ENCODE measurements around the gene POU2F1.

Gene POU2F1

GRCh38 chr1:167476061-167476460 is 255.4 kb downstream of the POU2F1 start:
- H3F3A ChIP-seq (ENCODE audit: insufficient read depth, low read length) = no peaks in the 10 kb centered on the region
- no peak overlapping the region for H3K27ac ChIP-seq (ENCODE audit: low read length)
- no peak overlapping the region for H3K4me3 ChIP-seq (ENCODE audit: low read length)
- H3K9me2 ChIP-seq (replicated peaks; ENCODE audit: insufficient read depth, low read length) = no peaks in the 10 kb centered on the region
- no peak overlapping the region for H3K9ac ChIP-seq (ENCODE audit: low read length)
- H2AFZ ChIP-seq (ENCODE audit: low read length) = no peak overlapping the region
- no peak for TF ChIP-seq CTCF (IDR thresholded peaks at IDR 0.05; ENCODE audit: low read length)
- no peak for TF ChIP-seq EZH2 (optimal IDR thresholded peaks at IDR 0.05; ENCODE audit: low read depth, low read length)
- no peak for DNase-seq
- H3K27me3 ChIP-seq (replicated peaks; ENCODE audit: insufficient read depth, low read length) = no peaks in the 10 kb centered on the region
- H3K9me3 ChIP-seq (replicated peaks; ENCODE audit: insufficient read depth, low read length) = no peaks in the 10 kb centered on the region
- H3K36me3 ChIP-seq (replicated peaks; ENCODE audit: insufficient read depth, low read length) = no peaks in the 10 kb centered on the region
- no peaks in the 10 kb centered on the region for H4K20me1 ChIP-seq (ENCODE audit: insufficient read depth, low read length)
- no peaks in the 10 kb centered on the region for H3K79me2 ChIP-seq (ENCODE audit: low read length)
- no peaks in the 10 kb centered on the region for H3K4me1 ChIP-seq (ENCODE audit: low read length)
- H3K4me2 ChIP-seq (ENCODE audit: low read depth, low read length) = no peak overlapping the region
